A549 (cell line): ENCODE results near the gene MECR. TPM values are rescaled to one million over a fixed set of nuclear protein-coding genes. Genes with fewer than 3 reads are reported as not detected.

Source experiments
- ATAC-seq, 2 experiments: fragments of 200-7000 bp in 1 of 2; fragments of >200 bp in 1 of 2; cut with Nextera tagmentation in 1 of 2; cut with Tn5 transposase in 1 of 2; 3 replicates each; pipeline versions ENCODE4 v1.8.0 to v1.9.1; 2018 to 2020; ENCODE audit warnings: mild to moderate bottlenecking in 1 of 2, moderate library complexity in 1 of 2
- CTCF ChIA-PET: fragments of 300-600 bp; sonication (Branson Sonifier 250); formaldehyde crosslinking; extraction: SDS; loops from one replicate; lab custom pipeline; 2021; ENCODE audit warnings: antibody characterized with exemption, inconsistent platforms; lab: Yijun Ruan, JAX
- POLR2A ChIA-PET: fragments of 350-600 bp; formaldehyde crosslinking; extraction: SDS; loops from one replicate; lab custom pipeline; 2021; ENCODE audit warnings: antibody characterized with exemption, inconsistent platforms; lab: Yijun Ruan, JAX
- DNase-seq, 2 experiments: peaks; one replicate each; pipeline versions ENCODE4 v3.0.0 to v3.0.0-alpha.2; 2011 to 2016; ENCODE audit warnings: low read depth in 1 of 2, low spot score in 1 of 2
- FAIRE-seq: peaks from 2 replicates; lab custom pipeline; 2011; peaks lifted over from hg19 to GRCh38; lab: Jason Lieb, UNC
- H3K27ac ChIP-seq, 2 experiments: fragments of >200 bp; sonication (Bioruptor Twin); formaldehyde crosslinking; 3 replicates each; pipeline ENCODE4 v1.5.1; 2016 to 2017
- H3K4me1 ChIP-seq: fragments of >200 bp; sonication (Bioruptor Twin); formaldehyde crosslinking; 3 replicates; pipeline ENCODE4 v1.6.1; 2016
- H3K4me2 ChIP-seq: fragments of >200 bp; sonication (Bioruptor Twin); formaldehyde crosslinking; 3 replicates; pipeline ENCODE4 v1.6.1; 2016
- H3K4me3 ChIP-seq: fragments of >200 bp; sonication (Bioruptor Twin); formaldehyde crosslinking; 3 replicates; pipeline ENCODE4 v1.5.1; 2016
- H3K9me3 ChIP-seq: fragments of >200 bp; sonication (Bioruptor Twin); formaldehyde crosslinking; 3 replicates; pipeline ENCODE4 v1.6.1; 2016
- CBX2 ChIP-seq: fragments of 200-600 bp; sonication (generic); IDR thresholded peaks from 2 replicates; pipeline ENCODE4 v1.6.1; 2016; ENCODE audit warnings: low read depth, mild to moderate bottlenecking, borderline replicate concordance
- CBX8 ChIP-seq: fragments of 200-600 bp; sonication (generic); IDR thresholded peaks from 2 replicates; pipeline ENCODE4 v1.6.1; 2016
- CEBPB ChIP-seq, 2 experiments: fragments of >200 bp in 1 of 2; sonication (Bioruptor Twin) in 1 of 2; formaldehyde crosslinking in 1 of 2; IDR thresholded peaks; 2 replicates each; pipeline ENCODE4 v1.6.1; 2012 to 2016
- ELK1 ChIP-seq: fragments of 150-350 bp; IDR thresholded peaks from 2 replicates; pipeline ENCODE4 v1.6.1; 2014; ENCODE audit warnings: low read depth, mild to moderate bottlenecking, low read length
- FOSB ChIP-seq: fragments of 250-450 bp; sonication (Bioruptor Pico); IDR thresholded peaks from 2 replicates; pipeline ENCODE4 v1.5.0; 2020; ENCODE audit warnings: mild to moderate bottlenecking, moderate library complexity
- HOXA7 ChIP-seq: fragments of 250-450 bp; sonication (Bioruptor Pico); IDR thresholded peaks from 2 replicates; pipeline ENCODE4 v1.5.0; 2020; ENCODE audit warnings: mild to moderate bottlenecking, moderate library complexity
- HOXB13 ChIP-seq: fragments of 250-450 bp; sonication (Bioruptor Pico); IDR thresholded peaks from 2 replicates; pipeline ENCODE4 v1.5.0; 2020; ENCODE audit warnings: low read depth, mild to moderate bottlenecking, moderate library complexity
- JUN ChIP-seq, 2 experiments: fragments of >200 bp; sonication (Bioruptor Twin); formaldehyde crosslinking; IDR thresholded peaks; 2 replicates in 1 of 2; 3 replicates in 1 of 2; pipeline ENCODE4 v1.6.1; 2016 to 2017
- KDM5A ChIP-seq: fragments of 200-600 bp; sonication (generic); IDR thresholded peaks from 2 replicates; pipeline ENCODE4 v1.6.1; 2016; ENCODE audit warnings: antibody characterized with exemption, mild to moderate bottlenecking
- NPAS2 ChIP-seq: fragments of 250-450 bp; sonication (Bioruptor Pico); IDR thresholded peaks from 2 replicates; pipeline ENCODE4 v1.8.0; 2022; ENCODE audit warnings: mild to moderate bottlenecking, moderate library complexity, borderline replicate concordance
- PHF8 ChIP-seq: fragments of 200-600 bp; sonication (generic); IDR thresholded peaks from 2 replicates; pipeline ENCODE4 v1.6.1; 2016; ENCODE audit warnings: low read depth, mild to moderate bottlenecking, antibody characterized with exemption, moderate library complexity, borderline replicate concordance
- POLR2A ChIP-seq: IDR thresholded peaks from 2 replicates; pipeline ENCODE4 v1.6.1; 2012; ENCODE audit warnings: mild to moderate bottlenecking, low read length
- POLR2AphosphoS2 ChIP-seq: conservative IDR thresholded peaks from 2 replicates; pipeline ENCODE4 v1.6.1; 2012; ENCODE audit warnings: low read length, improper control_type of control experiment, inconsistent platforms
- RAD21 ChIP-seq, 2 experiments: fragments of >200 bp in 1 of 2; sonication (Bioruptor Twin) in 1 of 2; formaldehyde crosslinking in 1 of 2; IDR thresholded peaks in 1 of 2; conservative IDR thresholded peaks in 1 of 2; 2 replicates in 1 of 2; 3 replicates in 1 of 2; pipeline ENCODE4 v1.6.1; 2012 to 2018; ENCODE audit warnings: inconsistent platforms in 1 of 2
- RFX5 ChIP-seq: fragments of 450-650 bp; IDR thresholded peaks from 2 replicates; pipeline ENCODE4 v1.7.1; 2014; ENCODE audit warnings: antibody characterized with exemption, mild to moderate bottlenecking, moderate library complexity
- TFCP2L1 ChIP-seq: fragments of 250-450 bp; sonication (Bioruptor Pico); IDR thresholded peaks from 2 replicates; pipeline ENCODE4 v1.5.0; 2021; ENCODE audit warnings: mild to moderate bottlenecking
- ZC3H11A ChIP-seq: fragments of 450-650 bp; IDR thresholded peaks from 2 replicates; pipeline ENCODE4 v1.6.1; 2014; ENCODE audit warnings: antibody characterized with exemption, mild to moderate bottlenecking
- ZNF302 ChIP-seq: fragments of 250-450 bp; sonication (Bioruptor Pico); IDR thresholded peaks from 2 replicates; pipeline ENCODE4 v1.9.0; 2021; ENCODE audit warnings: inconsistent platforms, mild to moderate bottlenecking, moderate library complexity
- WGBS: methylation state at CpG from one replicate; pipeline ENCODE4 v1.1.6; 2017; ENCODE audit errors: missing lambda C conversion rate; 5-methylcytosine and 5-hydroxymethylcytosine counted together
- polyA plus RNA-seq, 4 experiments: library from polyadenylated mRNA; depleted of rRNA in 3 of 4; stranded (reverse); fragments of >200 nt; fragmentation: RNase III in 1 of 4; extraction: RNeasy Plus Mini Kit Qiagen cat#74134 plus additional on column Dnase treatment in 1 of 4; gene quantifications; 2 replicates in 3 of 4; 3 replicates in 1 of 4; pipeline ENCODE4 v1.2.3, GENCODE V29; 2011 to 2017
- TF ChIP-seq, protein P1 (sequence below): fragments of 200-600 bp; sonication (generic); IDR thresholded peaks from 2 replicates; pipeline ENCODE4 v1.6.1; 2016; ENCODE audit warnings: antibody characterized with exemption, mild to moderate bottlenecking, moderate library complexity
- TF ChIP-seq, protein P2 (sequence below): fragments of >200 bp; sonication (Bioruptor Twin); formaldehyde crosslinking; IDR thresholded peaks from 3 replicates; pipeline ENCODE4 v1.5.1; 2016

The MECR gene
- polyA plus RNA-seq, 2 of the 4 experiments (the other 2 are of a cell fraction): 14.2 to 21.4 TPM

DNA sequence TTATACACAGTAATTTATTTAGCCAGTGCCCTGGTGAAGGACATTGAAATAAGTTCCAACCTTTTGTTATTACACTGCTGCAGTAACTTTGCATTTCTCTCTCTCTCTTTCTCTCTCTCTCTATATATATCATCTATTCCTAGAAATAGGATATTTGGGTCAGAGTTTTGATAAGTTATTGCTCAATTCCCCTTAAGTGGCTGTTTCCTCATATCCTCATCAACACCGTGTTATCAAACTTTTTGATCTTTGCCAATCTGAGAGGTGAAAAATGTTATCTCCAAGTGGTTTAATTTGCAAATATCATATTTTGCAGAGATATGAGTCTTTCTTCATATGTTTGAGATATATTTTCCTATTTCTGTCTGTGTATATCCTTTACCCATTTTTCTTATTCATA lies 47.4 kb downstream of the MECR start:
- Histone ChIP-seq H3K9me3 (no peaks in the 10 kb centered on the region), H3K4me1 (peaks cover 15% of the 10 kb centered on the region), H3K4me2 (no peak overlapping the region), H3K27ac (no peak overlapping the region), H3K4me3 (no peak overlapping the region)
- POLR2A ChIA-PET: no interaction called here
- FAIRE-seq (no peak), ATAC-seq (no peak), DNase-seq (no peak)
- TF ChIP-seq ZC3H11A (no peak), JUN (IDR thresholded peaks at IDR 0.05) (no peak), KDM5A (no peak), TFCP2L1 (CRISPR knock-in tag) (no peak), ELK1 (no peak), ZNF302 (CRISPR knock-in tag) (no peak), NPAS2 (CRISPR knock-in tag) (no peak), HOXB13 (no peak), RFX5 (no peak), HOXA7 (CRISPR knock-in tag) (no peak), PHF8 (no peak), POLR2A (no peak), CEBPB (IDR thresholded peaks at IDR 0.05) (no peak), CBX2 (no peak), FOSB (CRISPR knock-in tag) (no peak), RAD21 (conservative IDR thresholded peaks at IDR 0.05 in 1 of 2, IDR thresholded peaks at IDR 0.05 in 1 of 2) (no peak), POLR2AphosphoS2 (no peak), CBX8 (no peak)
- TF ChIP-seq, protein P1, sequence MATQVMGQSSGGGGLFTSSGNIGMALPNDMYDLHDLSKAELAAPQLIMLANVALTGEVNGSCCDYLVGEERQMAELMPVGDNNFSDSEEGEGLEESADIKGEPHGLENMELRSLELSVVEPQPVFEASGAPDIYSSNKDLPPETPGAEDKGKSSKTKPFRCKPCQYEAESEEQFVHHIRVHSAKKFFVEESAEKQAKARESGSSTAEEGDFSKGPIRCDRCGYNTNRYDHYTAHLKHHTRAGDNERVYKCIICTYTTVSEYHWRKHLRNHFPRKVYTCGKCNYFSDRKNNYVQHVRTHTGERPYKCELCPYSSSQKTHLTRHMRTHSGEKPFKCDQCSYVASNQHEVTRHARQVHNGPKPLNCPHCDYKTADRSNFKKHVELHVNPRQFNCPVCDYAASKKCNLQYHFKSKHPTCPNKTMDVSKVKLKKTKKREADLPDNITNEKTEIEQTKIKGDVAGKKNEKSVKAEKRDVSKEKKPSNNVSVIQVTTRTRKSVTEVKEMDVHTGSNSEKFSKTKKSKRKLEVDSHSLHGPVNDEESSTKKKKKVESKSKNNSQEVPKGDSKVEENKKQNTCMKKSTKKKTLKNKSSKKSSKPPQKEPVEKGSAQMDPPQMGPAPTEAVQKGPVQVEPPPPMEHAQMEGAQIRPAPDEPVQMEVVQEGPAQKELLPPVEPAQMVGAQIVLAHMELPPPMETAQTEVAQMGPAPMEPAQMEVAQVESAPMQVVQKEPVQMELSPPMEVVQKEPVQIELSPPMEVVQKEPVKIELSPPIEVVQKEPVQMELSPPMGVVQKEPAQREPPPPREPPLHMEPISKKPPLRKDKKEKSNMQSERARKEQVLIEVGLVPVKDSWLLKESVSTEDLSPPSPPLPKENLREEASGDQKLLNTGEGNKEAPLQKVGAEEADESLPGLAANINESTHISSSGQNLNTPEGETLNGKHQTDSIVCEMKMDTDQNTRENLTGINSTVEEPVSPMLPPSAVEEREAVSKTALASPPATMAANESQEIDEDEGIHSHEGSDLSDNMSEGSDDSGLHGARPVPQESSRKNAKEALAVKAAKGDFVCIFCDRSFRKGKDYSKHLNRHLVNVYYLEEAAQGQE: no peak
- TF ChIP-seq, protein P2, sequence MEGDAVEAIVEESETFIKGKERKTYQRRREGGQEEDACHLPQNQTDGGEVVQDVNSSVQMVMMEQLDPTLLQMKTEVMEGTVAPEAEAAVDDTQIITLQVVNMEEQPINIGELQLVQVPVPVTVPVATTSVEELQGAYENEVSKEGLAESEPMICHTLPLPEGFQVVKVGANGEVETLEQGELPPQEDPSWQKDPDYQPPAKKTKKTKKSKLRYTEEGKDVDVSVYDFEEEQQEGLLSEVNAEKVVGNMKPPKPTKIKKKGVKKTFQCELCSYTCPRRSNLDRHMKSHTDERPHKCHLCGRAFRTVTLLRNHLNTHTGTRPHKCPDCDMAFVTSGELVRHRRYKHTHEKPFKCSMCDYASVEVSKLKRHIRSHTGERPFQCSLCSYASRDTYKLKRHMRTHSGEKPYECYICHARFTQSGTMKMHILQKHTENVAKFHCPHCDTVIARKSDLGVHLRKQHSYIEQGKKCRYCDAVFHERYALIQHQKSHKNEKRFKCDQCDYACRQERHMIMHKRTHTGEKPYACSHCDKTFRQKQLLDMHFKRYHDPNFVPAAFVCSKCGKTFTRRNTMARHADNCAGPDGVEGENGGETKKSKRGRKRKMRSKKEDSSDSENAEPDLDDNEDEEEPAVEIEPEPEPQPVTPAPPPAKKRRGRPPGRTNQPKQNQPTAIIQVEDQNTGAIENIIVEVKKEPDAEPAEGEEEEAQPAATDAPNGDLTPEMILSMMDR: no peak
- 90% methylated on average over 1 of the region's 1 CpG for WGBS
- CTCF ChIA-PET: interaction anchor here (1.0 to 1.3 kb wide), 2 partner anchors 16 to 19 kb away, joined by 3 to 4 read pairs; no protein-coding TSS in a partner anchor
